ENCODE data around the gene PIK3C3.
A peak's percentile ranks its signal among the peaks of the same experiment; 100 is the strongest.
"Not testable (repeated sequence)": the region's sequence is repeated elsewhere in the genome, so short reads cannot be mapped to it uniquely, and the experiment has no call there.

The PIK3C3 gene

DNA sequence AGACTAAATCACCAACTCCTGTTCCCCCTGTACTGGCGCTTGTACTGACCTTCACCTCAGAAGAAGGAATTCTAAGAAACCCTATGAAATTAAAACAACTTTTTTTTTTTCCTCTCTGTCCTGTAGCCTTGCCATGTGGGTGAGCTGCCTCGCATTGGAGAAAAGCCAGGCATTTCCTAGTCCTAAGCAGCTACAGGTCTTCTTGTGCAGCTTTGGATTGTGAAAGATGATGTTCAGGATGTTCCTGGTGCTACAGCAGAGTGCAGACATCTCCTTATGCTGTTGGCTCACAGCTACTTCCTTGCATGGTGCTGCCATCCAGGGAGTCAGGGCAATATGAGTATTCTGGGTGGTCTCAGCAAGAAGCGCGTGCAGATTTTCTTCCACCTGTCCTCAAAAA is 11.9 kb downstream of the PIK3C3 start:
- DNase-seq, result no peak

GRCh38 chr18:41967680-41968079 is 12.6 kb downstream of the PIK3C3 start:
- DNase-seq, result no peak

DNA sequence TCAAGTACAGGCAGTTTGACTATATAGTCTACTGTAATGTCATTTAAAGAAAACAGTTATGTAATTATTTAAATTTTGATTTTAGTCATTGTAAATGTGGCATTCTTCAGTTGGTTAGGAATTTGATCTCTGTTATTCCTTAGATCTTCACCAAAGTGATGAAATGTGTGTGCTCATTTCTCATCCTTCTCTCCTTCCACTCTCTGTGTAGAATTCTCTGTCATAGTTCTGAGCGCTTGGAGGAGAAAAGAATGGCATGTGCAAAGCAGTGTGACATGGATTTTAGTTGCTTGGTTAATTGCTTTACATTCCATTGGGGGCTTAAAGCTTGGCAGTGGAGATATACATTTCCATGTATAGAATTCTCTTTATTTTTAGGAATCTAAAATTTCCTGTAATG is 14.8 kb downstream of the PIK3C3 start:
- no peak for DNase-seq

GRCh38 chr18:41972067-41972925 is 17.3 kb downstream of the PIK3C3 start:
- DNase-seq, result no peak

DNA sequence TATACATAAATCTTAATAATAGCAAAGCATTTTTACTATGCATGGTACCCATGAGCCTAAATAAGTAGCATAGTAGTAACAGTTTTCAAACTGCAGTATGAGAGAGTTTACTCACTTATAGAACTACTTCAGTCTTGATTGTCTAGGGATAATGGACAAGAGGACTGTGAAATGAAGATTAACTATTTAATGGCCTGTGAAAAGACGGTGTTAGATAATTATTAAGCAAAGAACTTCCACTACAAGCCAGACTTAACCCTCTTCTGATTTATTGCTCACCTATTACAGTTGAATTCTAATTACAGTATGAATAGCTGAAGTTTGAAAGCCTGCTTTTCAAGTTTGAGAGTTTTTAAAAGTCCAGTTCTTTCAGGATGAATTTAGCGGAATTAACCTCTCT is 18.9 kb downstream of the PIK3C3 start:
- no peak for DNase-seq

- DNase-seq, result no peak
Measured at GRCh38 chr18:41974796-41975201, 19.8 kb downstream of the PIK3C3 start.

- no peak for DNase-seq
Measured at GRCh38 chr18:41975284-41975683, 20.2 kb downstream of the PIK3C3 start.

DNA sequence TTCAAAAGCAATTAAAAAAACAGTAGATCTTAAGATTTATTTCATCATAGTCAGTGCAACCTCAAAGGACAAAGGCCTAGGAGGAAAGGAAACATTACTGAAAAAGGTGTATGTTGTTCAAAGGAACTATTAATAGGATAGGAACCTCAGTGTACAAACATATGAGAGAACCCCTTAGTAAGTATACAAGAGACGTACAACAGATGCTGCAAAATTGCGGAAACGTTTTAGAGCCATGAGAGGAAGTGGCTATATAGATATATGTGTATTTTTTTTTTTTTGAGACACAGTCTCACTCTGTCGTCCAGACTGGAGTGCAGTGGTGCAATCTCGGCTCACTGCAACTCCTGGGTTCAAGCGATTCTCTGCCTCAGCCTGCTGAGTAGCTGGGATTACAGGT is 22.2 kb downstream of the PIK3C3 start:
- no peak for DNase-seq

GRCh38 chr18:41982942-41983660 is 28.1 kb downstream of the PIK3C3 start:
- no peak for DNase-seq

GRCh38 chr18:41985914-41986313 is 30.9 kb downstream of the PIK3C3 start:
- DNase-seq, result no peak

GRCh38 chr18:41989508-41989907 is 34.5 kb downstream of the PIK3C3 start:
- peak; percentile 91 for DNase-seq

GRCh38 chr18:41992066-41992465 is 37.0 kb downstream of the PIK3C3 start:
- DNase-seq, result no peak

DNA sequence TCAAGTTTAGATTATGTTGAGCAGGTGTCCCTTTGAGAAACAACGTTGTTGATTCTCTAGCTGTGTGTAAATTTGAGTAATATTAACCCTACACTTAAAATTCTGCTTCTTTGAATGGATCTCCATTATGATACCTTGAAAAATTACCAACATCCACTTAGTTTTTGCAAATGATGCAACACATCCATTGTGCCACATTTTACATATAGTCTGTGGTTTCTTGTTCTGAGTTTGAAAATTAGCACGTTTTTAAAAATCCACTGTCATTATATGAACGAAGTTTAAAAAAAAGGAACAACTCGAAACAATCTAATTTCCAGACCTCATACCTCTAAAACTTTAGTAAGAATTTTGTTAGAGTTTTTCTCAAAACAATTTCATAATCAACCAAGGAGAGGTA is 37.7 kb downstream of the PIK3C3 start:
- DNase-seq, result peak; percentile 26

GRCh38 chr18:41993151-41993550 is 38.1 kb downstream of the PIK3C3 start:
- DNase-seq, result no peak

GRCh38 chr18:41996020-41996419 is 41.0 kb downstream of the PIK3C3 start:
- no peak for DNase-seq

DNA sequence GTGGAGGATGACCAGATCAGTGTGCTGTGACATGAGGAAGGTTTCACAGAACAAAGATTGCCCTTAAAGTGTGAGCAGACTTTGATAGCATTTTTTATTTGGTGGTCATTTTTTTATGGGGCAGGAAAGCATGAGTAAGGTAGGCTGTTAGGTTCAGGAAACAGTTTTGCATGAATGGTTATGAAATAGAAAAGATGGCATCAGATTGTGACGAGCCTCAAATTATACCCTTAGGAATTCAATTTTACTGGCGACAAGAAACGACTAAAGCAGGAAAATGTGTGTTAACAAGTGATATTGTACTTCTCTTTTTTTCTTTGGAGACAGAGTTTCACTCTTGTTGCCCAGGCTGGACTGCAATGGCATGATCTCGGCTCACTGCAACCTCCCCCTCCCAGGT is 44.7 kb downstream of the PIK3C3 start:
- DNase-seq, result no peak

- no peak for DNase-seq
Measured at GRCh38 chr18:42001801-42002200, 46.8 kb downstream of the PIK3C3 start.

DNA sequence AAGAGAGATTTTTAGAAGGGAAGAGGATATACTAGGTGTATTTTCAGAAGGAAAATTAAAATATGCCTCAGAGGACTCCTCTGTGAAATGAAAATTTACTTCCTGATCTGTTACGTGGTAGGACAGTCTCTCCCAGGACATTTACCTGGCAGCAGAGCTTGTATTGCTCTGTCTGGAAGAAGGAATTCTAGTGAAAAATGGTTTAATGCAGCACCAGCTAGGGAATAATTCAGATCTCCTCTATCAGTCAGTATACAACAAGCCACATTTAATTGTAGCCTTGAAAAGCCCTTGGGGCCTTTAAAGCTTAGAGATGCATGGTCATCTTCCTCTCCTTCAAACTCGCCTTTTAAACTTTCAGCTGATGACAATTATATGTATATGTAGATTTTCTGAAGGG is 49.6 kb downstream of the PIK3C3 start:
- DNase-seq, result no peak

DNA sequence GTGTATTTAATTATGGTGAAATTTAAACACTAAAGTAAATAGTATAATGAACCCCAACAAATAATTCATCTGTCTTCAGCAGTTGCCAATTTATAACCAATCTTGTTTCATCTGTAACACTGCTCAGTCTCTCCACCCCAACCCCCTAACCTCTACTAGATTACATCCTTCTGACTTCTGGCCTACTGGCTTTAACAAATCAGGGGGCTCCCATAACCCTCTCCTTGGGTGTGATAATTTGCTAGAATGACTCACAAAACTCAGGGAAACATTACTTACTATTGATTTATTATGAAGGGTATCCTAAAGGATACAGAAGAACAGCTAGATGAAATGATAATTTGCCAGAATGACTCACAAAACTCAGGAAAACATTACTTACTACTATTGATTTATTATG is 50.7 kb downstream of the PIK3C3 start:
- DNase-seq, result no peak

GRCh38 chr18:42009457-42009856 is 54.4 kb downstream of the PIK3C3 start:
- DNase-seq, result not testable (repeated sequence)

DNA sequence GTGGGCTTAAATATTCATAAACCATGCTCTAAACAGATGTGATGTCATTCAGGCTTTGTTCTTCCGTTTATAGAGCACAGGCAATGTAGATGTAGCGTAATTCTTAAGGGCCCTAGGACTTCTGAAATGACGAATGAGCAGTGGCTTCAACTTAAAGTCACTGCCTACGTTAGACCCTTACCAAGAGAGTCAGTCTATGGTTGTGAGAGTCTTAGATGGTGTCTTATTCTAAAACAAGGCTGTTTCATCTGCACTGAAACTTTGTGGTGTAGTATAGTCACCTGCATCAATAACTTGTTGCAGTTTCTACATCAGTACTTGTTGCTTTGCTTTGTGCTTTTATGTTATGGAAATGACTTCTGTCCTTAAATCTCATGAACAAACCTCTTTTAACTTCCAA is 56.0 kb downstream of the PIK3C3 start:
- DNase-seq, result no peak

DNA sequence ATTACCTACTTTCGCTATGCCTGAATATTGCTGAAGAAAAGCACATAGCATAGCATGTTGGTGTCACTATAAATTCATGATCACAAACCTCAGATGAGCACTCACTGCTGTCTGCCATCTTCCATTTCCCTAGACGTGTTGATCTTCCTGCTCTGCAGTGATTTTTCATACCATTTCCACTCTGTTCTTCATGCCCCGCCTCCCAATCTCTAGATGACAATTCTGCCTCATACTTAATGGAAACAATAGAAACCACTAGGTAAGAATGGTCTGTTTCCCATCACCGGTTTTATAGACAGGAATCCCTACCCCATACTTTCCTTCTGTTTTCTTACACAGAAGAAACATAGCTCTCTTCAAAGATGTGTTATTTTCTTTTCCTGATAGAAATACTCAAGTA is 63.8 kb downstream of the PIK3C3 start:
- no peak for DNase-seq

DNA sequence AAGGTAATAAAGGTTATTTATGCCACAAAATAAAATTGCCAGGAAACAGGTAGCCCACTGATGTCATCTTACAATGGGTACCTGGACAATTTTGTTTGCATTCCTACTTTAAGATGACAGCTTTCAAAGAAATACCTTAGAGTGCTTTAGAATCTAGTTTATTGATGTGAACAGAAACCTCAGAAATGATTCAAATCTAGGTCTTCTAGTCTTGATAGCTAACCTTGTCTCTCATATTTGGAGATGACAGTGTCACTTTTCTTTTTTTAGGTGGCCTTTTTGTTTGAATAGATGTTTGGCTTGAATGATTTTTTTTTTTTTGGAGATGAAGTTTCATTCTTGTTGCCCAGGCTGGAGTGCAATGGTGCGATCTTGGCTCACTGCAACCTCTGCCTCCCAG is 69.1 kb downstream of the PIK3C3 start:
- DNase-seq, result no peak

DNA sequence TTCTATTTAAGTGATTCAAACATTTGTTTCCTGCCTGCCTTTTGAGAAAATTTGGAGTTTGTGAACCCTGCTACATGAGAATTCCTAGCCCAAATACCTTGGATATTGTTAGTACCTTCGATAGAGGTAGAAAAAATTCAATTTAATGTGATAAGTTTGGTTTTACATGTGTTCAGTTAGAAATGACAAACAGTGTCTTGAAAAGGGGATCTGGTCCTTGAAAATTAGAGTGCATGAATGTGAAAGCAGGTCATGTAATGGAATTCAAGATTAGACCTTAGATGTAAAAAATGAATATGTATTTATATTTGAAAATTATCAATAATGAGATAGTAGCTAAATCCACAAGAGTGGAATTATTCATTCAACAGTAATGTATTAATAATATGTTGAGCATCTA is 70.5 kb downstream of the PIK3C3 start:
- DNase-seq, result no peak
